GM19035 (cell line): ENCODE measurements around the gene KLHL35.

Experiments used
- ATAC-seq: cut with Tn5 transposase; IDR thresholded peaks from one replicate; pipeline ENCODE4 v1.9.1; 2021; ENCODE audit not compliant: unreplicated experiment

KLHL35 gene

GRCh38 chr11:75442161-75442885 is 9.3 kb upstream of the KLHL35 start:
- no peak for ATAC-seq

- no peak for ATAC-seq
Measured at GRCh38 chr11:75441804-75442132, 8.8 kb upstream of the KLHL35 start.

DNA sequence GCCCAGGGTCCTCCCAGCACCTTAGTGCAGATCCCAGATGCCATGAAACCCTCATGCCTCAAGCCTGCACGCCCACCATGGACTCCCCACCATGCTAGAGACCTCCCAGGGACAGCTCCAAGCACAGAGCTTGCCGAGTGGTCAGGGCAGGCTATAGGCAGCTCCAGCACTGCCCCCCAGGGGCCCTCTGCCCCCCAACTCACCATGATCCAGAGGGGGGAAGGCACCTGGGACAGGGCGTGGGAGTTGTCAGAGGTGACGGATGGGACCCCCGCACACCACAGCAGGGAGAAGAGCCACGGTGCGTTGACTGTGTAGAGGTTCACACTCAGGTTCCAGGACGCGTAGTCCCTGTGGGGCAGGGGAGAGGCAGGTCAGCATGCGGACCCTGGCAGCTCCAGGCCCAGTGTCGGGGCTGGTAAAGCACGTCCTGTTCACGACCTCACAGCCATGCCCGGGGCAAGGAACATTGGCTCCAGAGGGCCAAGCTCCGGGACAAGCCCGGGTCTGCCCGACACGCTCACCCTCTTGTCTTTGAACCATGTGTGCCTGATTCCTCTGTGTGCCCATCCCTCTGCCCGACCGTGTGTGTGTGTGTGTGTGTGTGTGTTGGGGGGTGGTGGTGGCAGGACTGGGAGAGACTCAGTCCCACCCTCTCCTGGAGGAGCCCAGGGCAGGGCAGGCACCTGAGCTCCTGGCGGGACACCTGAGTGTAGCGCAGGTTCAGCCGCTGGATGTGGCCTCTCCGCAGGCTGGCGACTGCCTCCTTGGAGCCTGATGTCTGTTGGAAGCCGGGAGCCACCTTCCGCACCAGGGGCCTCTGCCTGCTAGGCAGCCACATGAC is 8.2 kb upstream of the KLHL35 start:
- no peak for ATAC-seq

DNA sequence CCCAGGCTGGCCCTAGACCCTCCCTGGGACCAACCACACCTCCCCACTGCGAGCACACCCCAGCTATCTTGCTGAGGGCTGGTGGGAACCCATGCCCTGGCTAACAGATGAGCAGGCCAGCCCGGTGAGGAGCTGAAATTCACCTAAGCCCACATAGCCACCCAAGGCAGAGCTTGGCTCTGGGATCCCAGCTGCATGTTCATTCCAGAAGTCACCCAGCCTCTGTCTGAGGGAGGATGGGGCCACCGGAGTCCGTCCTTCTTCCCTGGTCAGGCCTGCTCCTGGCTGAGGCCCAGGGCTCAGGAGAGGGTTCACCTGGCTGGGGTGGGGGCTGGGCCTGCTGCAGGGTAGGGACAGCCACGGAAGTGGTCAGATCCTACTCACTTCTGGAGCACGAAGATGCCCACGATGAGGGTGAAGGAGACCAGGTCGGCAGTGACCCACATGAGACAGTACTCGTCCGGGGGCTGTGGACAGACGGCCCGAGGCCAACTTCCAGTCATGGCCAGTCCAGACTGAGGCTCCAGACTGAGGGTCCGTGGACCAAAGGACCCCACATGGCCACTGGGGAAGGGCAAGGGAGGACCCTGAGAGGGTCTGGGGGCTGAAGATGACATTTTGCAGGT is 6.6 kb upstream of the KLHL35 start:
- ATAC-seq, result no peak

DNA sequence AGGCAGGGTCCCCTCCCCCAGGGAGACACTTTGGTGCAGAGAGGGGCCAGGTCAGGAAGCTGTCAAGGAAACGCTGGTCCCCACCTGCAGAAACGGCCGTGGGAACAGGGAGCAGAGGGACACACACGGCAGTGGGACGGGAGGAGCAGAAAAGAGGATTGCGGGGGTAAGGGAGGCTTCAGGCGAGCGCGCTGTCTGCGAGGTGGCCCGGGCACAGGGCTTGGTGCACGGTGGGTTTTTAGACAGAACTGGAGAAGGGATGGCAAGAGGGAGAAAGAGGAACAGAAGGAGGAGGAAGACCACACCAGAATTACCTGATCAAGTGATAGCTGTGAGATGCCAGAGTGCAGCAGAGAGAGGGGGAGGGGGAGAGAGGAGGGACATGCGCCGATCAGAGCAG is 6.0 kb upstream of the KLHL35 start:
- no peak for ATAC-seq

- no peak for ATAC-seq
Measured at GRCh38 chr11:75437966-75438659, 5.1 kb upstream of the KLHL35 start.

DNA sequence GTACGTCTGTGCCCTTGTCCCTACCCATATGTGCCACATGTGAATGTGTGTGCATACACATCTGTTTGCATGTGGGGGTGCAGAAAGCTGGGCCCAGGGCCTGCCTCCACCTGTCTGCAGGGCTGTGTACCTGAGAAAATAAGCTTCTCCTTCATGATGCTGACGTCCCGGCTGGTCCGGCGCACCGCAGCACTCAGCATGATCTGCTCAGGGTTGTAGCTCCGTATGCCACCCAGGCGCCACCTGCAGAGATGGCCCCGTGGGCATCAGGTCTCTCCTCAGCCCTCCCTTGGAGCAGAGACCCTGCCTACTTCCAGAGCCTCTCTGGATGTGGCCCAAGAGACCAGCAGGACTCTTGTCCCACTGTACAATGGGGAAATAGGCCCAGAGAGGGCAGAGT is 3.8 kb upstream of the KLHL35 start:
- ATAC-seq, result no peak

GRCh38 chr11:75435571-75435925 is 2.5 kb upstream of the KLHL35 start:
- no peak for ATAC-seq

DNA sequence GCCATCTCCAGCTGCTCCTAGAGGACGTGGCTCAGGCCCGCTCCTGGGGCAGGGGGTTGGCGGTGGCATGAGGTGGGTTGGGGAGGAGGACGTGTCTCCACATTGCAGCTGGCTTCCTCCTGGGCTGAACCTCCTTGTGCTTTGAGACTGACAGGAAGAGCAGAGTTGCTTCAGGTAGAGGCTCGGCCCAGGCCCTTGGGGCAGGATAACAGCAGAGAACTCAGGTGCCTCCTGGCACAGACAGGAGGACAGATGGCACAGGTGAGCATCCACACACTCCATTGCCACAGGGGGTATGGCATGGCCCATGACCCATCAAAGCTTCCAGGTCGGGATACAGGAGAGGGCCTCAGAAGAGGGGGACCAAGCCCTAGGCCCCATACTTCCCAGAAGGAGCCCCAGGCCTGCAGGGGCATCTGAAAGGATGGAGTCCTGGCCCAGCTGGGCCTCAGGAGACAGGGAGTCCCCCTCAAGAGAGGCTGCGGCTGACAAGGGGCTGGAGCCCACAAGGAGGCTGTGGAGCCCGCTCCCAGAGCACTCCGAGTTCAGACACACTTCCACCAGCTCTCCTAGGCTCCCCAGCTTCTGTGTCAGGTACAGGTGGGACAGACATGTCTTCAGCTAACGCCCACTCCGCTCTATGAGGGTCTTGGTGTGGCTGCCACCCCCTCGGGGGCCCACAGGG is 2.0 kb upstream of the KLHL35 start:
- ATAC-seq, result no peak

DNA sequence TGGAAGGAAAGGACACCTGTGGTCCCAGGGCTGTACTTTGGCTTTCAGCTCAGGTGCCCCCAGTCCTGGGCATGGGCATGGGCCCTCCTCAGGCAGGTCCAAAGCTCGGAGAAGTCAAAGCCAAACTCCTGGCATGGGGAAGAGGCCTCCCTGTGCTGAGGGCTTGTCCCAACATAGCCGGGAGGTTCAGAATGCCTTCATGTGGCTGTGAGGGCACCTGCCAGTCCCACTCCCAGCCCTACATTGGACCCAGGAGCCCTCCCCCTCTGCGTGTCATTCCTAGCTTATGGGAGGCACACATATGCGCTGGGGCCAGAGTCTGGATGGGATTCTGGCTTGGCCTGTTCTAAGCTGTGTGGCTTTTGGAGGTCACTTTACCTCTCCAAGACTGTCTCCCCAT is 1.0 kb upstream of the KLHL35 start:
- no peak for ATAC-seq

DNA sequence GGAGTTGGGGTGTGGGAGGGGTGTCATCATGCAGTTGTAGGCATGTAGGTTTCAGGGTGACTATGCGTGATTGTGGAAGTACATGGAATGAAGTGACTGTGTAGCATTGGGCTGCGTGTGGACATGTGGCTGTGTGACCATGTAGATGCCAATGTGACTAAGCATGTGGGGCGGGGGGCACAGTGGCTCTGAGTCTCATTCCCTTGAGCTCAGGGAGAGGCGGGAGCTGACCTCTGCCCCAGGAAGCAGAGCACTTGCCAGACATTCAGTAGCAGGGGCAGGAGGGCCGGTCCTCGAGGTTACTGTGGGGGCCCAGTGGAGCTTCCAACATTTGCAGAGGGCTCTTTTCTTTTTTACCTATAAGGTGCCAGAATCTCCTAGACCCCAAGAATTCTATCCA is 440 bp upstream of the KLHL35 start:
- no peak for ATAC-seq

- no peak for ATAC-seq
Measured at GRCh38 chr11:75431533-75432525, 1.2 kb downstream of the KLHL35 start.

DNA sequence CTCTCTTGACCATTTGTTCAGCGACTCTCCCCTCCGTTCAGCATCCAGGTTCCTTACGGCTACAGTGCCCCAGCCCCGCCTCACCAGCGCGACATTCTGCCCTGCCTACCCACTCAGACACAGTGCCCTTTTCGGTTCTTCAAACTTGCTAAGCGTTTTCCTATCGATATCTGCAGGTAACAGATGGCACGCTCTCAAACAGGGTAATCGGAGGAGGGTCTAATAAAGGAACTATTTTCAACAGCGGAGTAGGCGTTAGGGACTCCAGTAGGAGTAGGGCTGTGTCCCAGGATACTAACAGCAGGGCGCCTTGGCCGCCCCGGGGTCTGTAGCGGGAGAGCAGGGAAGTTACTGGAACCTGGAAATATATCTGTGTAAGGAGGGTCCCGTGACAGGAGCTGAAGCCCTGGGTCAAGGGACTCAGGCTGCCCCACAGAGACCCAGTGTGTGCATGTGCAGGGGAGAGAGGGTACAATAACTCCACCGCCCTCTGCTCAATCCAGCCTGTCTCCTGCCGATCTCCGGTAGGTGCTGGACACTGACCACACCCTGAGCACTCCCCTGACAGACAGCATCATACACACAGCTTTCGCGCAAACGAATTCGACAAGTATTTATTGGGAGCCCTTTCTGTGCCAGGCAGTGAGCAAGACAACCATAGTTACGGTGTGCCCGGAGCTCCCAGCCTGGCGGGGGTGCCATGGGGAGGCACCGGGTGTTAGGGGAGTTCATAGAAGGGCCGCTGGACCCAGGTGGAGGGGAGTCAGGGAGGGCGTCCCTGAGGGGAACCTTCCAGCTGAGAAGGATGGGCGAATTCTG is 2.1 kb downstream of the KLHL35 start:
- ATAC-seq, result no peak

GRCh38 chr11:75429902-75430713 is 2.9 kb downstream of the KLHL35 start:
- ATAC-seq, result no peak

DNA sequence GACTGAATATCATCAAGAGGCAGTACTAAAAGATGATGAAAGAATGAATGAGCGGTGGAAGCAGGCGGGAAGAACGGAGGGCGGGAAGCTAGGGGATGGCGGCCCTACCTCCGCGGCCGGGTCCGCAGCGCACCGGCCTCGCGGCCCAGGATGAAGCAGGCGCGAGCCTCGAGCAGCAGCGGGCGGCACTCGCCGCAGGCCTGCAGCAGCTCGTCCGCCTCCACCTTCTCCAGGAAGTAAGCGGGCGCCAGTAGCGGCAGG is 3.4 kb downstream of the KLHL35 start:
- ATAC-seq, result no peak

DNA sequence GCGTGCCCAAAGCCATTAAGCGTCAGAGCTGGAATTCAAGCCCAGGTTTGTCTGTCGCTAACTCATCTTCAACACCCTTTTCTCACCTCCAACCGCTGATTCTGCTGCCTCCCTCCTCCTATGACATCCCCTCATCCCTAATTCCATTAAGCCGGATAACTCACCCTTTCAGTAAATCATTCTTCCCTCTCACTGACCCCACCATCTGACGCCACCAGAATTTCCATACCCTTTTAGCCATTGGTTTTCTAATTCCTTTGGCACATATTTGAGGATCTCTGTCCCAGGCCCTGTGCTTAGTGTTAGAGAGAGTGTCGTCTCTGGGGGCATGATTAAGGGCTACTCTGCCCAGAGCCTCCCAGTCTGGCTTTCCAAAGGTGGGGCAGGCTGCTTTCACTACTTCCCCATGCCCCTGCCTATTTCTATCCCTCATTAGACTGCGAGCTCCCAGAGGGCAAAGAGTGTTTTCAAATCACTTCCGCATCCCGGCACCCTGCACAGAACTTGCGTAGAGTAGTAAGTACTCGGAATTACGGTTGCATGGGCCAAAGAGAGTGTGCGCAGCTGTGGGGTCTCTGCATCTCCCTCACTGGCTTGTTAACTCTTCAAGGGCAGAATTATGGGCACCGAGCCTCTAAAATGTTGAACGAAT is 3.9 kb downstream of the KLHL35 start:
- ATAC-seq, result no peak

- ATAC-seq, result peak; percentile 78
Measured at GRCh38 chr11:75428281-75428724, 4.7 kb downstream of the KLHL35 start.

- no peak for ATAC-seq
Measured at GRCh38 chr11:75427181-75427580, 5.8 kb downstream of the KLHL35 start.
